Measurements from ENCODE around the gene SLC23A2. TPM values are rescaled to one million over a fixed set of nuclear protein-coding genes. Genes with fewer than 3 reads are reported as not detected.

Gene SLC23A2
- total RNA-seq: 10.2 and 11.6 TPM in 2 replicates

GRCh38 chr20:5001174-5002076 lies at the start of gene SLC23A2:
TSS of gene SLC23A2 (minus strand) at chr20:5001510. CDS start at chr20:4932562, 68,948 bp downstream.

Other genes with a start within 250 kb of the SLC23A2 start
- gene RASSF2, start 177.9 kb downstream of the SLC23A2 start, total RNA-seq: 28.9 and 30.0 TPM in 2 replicates
- gene TMEM230, start 111.6 kb upstream of the SLC23A2 start, total RNA-seq: 103 and 113 TPM in 2 replicates
- gene PCNA, start 118.4 kb upstream of the SLC23A2 start, total RNA-seq: 276 and 313 TPM in 2 replicates
- gene CDS2, start 125.5 kb upstream of the SLC23A2 start, total RNA-seq: 44.1 and 57.4 TPM in 2 replicates